T-helper 1 cell treated with Interleukin-12 subunit alpha and Interleukin-12 subunit beta and Interleukin-4 antibody, amounts not matched to agents 30 ng/mL and 1 ng/mL, for 36 hours (primary cell): ENCODE data around the gene TM7SF2. TPM values are rescaled to one million over a fixed set of nuclear protein-coding genes. Genes with fewer than 3 reads are reported as not detected.

ENCODE experiments used
- intact Hi-C: fragments of 100-400 bp; cut with micrococcal nuclease; formaldehyde crosslinking; loops from one replicate; pipeline ENCODE4 v1.15.1; 2024
- total RNA-seq: library from RNA; stranded (reverse); gene quantifications from 2 replicates; pipeline ENCODE4 v1.2.3, GENCODE V29; 2022

The TM7SF2 gene
- total RNA-seq, 1 donor from 2014 or later = 25.4 TPM

DNA sequence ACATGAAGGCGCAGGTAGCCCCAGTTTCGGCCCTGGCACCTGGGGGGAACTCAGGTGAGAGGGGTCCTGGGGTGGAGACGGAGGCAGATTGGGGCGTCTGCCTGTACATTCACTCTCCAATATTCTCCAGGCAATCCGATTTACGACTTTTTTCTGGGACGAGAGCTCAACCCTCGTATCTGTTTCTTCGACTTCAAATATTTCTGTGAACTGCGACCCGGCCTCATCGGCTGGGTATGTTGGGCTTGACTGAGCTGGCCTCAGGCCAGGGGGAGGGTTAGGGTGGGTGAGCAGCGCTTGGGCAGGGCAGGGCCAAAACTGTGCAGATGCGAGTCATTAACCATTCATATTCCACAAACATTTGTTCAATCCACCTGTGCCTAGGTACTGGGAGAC is 1.7 kb downstream of the TM7SF2 start:
- intact Hi-C loops = loop anchor here (5.0 to 10.0 kb wide), 2 partner anchors 219 to 1151 kb away; partner anchors contain the start of genes DPF2 and RAB1B

DNA sequence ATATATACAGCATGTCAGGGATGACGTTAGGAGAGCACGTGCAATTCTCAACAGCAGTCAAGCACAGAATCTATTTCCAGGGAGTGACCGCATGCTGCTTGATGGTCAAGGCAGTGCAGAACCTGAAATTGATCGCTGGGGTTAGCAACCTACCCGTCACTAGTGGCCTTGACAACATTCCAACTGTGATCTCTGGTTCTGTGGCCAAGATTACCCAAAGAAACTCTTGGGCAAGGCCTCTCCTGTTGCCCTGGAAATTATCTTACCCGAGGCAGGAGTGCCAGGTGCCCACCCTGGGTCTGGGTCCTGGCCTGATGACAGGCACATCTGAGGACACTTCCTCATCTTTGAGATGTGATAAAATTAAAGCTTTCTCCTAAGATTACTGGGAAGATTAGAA is 2.2 kb downstream of the TM7SF2 start:
- intact Hi-C loops = loop anchor here (5.0 to 10.0 kb wide), 2 partner anchors 218 to 1151 kb away; partner anchors contain the start of genes DPF2 and RAB1B

DNA sequence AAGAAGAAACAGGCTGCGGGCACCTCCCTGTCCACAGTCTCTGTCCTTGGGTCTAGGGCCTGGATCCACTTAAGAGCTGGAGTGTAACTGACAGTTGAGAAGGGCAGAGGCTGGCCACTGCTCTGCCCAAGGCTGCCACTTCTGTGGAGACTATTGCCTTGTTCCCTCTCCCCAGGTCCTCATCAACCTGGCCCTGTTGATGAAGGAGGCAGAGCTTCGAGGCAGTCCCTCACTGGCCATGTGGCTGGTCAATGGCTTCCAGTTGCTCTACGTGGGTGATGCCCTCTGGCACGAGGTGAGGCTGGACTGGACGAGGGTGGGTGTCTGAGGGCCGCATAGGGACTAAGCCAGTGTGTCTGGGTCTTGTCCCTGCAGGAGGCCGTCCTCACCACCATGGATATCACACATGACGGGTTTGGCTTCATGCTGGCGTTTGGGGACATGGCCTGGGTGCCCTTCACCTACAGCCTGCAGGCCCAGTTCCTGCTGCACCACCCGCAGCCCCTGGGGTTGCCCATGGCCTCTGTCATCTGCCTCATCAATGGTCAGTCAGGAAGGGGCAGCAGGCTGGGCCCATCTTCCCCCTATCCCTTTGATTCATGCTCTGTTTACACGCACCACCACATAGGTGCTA is 3.0 kb downstream of the TM7SF2 start:
- intact Hi-C loops = loop anchor here (5.0 to 10.0 kb wide), 2 partner anchors 218 to 1150 kb away; partner anchors contain the start of genes DPF2 and RAB1B

DNA sequence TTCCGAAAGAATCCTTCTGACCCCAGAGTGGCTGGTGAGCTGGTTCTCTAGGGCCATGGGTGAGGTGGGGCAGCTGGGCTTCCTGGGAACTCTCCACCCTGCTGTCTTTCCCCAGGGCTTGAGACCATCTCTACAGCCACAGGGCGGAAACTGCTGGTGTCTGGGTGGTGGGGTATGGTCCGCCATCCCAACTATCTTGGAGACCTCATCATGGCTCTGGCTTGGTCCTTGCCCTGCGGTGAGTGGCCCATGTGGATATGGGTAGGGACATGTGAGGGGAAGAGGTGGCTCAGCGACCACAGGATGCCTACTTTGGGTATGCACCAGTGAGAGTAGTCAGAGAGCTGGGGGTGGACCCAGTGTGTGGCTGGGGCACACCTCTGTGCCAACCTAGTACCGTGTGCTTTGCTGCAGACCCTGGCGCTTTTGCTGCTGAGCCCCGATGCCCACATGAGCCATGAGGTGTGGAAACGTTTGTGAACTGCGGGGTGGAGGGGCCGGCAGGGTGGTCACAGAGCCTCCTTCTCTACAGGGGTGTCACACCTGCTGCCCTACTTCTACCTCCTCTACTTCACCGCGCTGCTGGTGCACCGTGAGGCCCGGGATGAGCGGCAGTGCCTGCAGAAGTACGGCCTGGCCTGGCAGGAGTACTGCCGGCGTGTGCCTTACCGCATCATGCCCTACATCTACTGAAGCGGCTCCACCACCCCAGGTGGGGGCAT is 3.9 kb downstream of the TM7SF2 start:
- intact Hi-C loops = loop anchor here (10.0 kb wide), 1 partner anchor 1149 kb away; the partner anchor contains the start of gene RAB1B

DNA sequence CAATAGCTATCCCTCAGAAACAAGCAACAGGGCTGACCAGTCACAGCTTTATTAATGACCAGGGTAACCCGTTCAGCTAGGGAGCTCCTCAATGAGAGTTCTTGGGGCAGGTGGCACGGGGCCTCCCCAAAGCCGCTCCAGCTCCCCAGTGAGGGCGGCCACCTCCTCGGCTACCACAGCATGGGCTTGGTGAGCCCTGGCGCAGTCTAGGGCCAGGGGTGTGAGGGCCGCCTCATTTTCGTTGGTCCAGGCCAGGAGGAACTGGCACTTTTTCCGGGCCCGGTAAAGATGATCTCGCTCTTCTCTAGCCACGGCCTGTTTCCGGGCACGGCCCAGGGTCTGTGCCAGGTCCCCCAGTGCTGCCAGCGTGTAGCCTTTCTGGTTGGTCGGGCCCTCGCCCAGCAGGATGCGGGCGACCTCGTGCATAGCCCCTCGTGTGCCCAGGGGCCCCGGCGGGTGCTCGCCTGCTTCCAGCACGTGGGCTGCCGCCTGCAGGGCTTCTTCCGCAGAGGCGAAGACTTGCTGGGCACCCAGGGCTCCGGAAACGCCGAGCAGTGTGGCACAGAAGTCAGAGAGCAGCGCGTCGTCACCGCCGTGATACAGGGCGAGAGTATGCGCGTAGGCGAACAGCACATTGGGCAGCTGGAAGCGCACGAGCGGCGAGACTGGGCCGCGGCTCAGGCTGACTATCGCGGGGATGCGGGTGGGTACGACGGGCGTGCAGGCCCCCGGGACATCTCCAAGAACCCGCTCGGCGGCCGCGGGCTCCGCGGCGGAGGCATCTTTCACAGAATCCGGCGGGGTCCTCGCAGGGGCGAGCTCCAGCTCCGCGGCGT is 4.9 kb downstream of the TM7SF2 start:
- intact Hi-C loops = loop anchor here (1.0 to 10.0 kb wide), 13 partner anchors 19 to 1148 kb away; partner anchors contain the start of genes ATG2A, CDCA5, MEN1 and PCNX3

DNA sequence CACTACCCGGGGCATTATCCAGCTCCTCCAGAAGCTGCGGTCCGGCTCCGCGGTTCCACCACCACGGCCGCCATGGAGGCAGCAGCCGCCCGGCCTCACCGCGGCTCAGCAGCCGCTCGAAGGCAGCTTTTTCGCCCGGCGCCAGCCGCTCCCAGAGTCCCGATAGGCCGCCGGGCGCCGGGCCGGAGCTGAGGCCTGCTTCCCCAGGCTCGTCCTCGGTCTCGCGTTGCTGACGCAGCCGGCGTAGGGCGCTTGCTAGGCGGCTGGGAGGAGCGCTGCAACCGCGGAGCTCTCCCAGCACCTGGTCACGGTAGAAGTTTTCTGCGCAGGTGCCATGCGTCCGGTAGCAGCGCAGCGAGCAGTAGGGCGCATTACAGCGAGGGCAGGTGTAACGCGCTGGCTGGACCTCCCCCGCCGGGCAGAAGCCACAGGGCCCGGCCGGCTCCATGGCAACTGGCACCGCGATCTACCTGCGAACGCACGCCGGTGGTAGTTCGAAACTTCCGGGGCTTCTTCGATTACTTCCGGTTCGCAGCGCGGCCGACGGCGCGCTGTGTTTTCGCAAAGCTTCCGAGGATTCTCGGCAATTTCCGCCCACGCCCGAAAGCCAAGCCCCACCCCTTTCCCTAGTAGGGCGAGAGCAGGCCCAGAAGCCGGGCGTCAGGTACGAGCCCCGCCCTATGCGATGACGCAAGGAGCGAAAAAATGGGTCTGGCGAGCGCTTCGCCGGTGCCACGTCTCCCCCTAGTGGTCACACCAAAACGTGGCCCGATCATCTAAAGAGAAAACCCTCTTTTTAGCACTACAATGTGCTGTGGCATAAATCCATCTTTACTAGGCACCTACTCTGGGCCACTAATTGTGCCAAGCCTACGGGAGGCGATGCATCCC is 5.8 kb downstream of the TM7SF2 start, which contains the start of gene ZNHIT2:
Gene ZNHIT2, minus strand, starts transcription at position 496 of the 891 bp plus-strand sequence. Its CDS starts 48 bp downstream, at position 448.
- intact Hi-C loops = loop anchor here (1.0 to 10.0 kb wide), 13 partner anchors 18 to 1147 kb away; partner anchors contain the start of genes ATG2A, CDCA5, MEN1 and PCNX3

DNA sequence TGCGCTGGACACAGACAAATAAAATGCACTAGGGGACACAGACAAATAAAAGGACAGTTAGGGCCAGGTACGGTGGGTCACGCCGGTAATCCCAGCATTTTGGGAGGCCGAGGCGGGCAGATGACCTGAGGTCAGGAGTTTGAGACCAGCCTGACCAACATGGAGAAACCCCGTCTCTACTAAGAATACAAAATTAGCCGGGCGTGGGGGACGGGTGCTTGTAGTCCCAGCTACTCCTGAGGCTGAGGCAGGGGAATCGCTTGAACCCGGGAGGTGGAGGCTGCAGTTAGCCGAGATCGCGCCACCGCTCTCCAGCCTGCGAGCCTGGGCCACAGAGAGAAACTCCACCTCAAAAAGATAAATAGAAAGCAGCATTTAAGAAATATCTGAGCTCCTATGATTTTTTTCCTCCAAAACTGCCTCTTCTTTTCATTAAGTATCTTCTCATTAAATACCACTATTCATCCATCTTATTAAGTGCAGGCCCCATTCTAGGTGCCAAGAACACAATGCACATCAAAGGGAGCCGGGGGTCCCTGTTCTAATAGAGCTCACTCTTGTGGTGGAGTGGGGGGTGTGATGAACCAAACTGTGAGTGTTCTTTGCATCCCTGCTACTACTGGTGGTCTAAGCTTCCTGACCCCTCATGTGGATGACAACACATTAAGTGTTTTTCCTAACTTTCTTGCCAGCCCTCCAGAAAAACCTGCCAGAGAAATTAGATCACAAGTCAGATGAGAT is 6.6 kb downstream of the TM7SF2 start:
- intact Hi-C loops = loop anchor here (10.0 kb wide), 1 partner anchor 1147 kb away; the partner anchor contains the start of gene RAB1B

DNA sequence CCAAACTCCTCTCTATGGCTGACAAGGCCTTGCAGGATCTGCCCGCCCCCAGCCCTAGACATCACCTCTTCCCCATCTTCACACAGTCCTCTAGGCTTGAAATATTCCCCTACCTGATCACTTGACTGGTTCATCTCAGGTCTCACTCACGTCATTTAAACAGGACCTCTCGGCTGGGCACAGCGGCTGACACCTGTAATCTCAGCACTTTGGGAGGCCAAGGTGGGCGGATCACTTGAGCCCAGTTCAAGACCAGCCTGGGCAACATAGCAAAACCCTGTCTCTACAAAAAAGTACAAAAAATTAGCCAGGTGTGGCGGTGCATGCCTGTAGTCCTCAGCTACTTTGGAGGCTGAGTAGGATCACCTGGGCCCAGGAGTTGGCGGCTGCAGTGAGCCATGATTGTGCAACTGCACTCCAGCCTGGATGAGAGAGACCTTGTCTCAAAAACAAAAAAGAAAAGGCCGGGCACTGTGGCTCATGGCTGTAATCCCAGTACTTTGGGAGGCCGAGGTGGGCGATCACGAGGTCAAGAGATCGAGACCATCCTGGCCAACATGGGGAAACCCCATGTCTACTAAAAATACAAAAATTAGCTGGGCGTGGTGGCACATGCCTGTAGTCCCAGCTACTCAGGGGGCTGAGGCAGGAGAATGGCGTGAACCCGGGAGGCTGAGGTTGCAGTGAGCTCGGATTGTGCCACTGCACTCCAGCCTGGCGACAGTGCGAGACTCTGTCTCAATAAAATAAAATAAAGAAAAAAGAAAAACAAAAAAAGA is 7.4 kb downstream of the TM7SF2 start:
- intact Hi-C loops = loop anchor here (10.0 kb wide), 1 partner anchor 1146 kb away; the partner anchor contains the start of gene RAB1B

DNA sequence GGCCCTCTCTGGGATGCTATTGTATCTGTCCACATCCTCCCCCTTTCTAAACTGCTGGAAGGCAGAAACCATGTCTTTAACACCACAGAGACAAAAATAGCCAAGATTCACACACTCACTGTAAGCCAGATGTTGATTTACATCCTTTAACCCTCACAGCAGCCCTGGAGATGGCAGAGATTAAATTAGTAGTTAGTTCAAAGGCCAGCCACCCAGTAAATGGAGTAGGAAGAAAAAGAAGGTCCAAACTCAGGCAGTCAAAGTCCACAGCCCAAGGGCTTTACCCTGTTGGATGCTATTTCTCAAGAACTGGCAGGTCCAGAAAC is 8.0 kb downstream of the TM7SF2 start:
- intact Hi-C loops = loop anchor here (10.0 kb wide), 1 partner anchor 1145 kb away; the partner anchor contains the start of gene RAB1B

DNA sequence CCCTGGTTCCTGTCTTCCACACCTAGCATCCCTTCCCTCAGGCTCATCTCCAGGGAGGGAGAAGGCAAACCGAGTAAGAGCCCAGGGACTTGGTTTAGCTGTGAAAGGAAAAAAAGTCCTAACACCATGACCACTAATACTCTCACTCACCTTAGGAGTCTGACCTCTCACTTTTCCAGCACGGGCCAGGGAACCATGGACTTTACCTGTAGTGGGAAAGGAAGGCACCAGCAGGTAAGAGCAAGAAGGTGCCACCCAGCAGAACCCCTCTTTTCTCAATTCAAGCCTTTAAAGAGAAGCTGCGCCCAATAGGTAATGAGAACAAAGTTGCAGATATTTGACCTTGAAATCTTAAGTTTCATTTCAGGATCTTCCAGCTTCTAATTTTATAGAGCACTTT is 9.2 kb downstream of the TM7SF2 start:
- intact Hi-C loops = loop anchor here (5.0 to 10.0 kb wide), 2 partner anchors 451 to 1224 kb away; partner anchors contain the start of genes B4GAT1, BRMS1, FAM89B and ZNRD2

DNA sequence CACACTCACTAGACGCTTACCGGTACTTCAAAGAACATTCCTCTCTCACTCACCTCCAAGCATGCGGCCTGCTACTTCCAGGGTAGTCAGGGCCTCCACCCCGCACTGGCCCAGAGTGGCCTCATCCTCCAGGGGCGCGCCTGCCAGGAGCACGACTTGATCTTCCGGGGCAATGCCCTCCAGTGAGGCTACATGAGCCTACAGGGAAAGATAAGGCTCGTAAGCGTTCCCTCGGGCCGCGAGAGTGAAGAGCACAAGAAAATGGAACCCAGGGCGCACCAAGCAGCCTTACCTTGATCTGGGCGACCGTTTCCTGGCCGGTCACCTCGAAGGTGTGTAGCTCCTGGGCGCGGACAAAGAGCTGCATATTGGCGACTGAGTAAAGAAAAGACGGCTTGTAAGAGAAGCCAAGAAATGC is 9.8 kb downstream of the TM7SF2 start:
- intact Hi-C loops = loop anchor here (5.0 to 10.0 kb wide), 2 partner anchors 451 to 1223 kb away; partner anchors contain the start of genes B4GAT1, BRMS1, FAM89B and ZNRD2

DNA sequence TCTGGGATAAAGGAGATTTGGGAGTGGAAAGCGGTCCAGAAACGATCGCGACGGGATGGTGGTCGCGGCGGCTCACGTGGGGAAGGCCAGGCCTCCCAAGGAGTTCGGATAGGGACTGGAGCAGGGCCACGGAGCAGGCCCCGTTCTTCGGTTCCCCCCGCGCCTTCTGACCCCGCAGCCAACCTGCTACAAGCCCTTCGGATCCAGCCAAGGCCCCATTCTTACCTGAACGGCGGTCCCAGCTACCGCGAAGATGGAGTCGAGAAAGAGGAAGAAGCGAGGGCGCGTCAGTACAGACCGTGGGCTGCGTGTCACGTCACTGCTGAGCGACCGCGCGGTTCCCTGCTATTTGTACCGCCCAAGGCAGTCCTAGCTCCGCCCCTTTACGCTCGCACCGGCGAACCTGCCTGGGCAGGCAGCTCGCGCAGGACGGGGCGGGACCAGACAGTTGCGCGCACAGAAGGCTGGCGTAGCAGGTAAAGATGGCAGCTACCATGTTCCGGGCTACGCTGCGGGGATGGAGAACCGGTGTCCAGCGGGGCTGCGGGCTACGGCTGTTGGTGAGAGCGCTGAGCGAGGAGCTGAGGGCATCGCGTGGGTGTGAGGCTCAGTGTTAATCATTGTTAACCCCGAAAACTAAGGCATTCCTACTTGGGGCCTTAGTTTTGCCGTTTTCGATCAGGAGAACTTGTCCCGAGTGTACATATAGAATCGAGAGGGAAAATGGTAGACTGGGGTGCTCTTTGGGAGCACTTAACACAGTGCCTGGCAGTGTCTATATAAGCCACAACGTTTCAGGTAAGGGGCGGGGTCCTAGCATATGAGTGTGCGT is 10.4 kb downstream of the TM7SF2 start, which contains the start of the genes FAU and MRPL49:
Gene FAU, minus strand, starts transcription at position 270 of the 832 bp plus-strand sequence. CDS start 321 bp downstream, outside the sequence.
Gene MRPL49, plus strand, starts transcription at position 457 of the 832 bp plus-strand sequence. Its CDS starts 26 bp downstream, at position 483.
- intact Hi-C loops = loop anchor here (1.0 to 10.0 kb wide), 10 partner anchors 12 to 1223 kb away; partner anchors contain the start of genes ARL2, B4GAT1, BRMS1 and CDCA5

DNA sequence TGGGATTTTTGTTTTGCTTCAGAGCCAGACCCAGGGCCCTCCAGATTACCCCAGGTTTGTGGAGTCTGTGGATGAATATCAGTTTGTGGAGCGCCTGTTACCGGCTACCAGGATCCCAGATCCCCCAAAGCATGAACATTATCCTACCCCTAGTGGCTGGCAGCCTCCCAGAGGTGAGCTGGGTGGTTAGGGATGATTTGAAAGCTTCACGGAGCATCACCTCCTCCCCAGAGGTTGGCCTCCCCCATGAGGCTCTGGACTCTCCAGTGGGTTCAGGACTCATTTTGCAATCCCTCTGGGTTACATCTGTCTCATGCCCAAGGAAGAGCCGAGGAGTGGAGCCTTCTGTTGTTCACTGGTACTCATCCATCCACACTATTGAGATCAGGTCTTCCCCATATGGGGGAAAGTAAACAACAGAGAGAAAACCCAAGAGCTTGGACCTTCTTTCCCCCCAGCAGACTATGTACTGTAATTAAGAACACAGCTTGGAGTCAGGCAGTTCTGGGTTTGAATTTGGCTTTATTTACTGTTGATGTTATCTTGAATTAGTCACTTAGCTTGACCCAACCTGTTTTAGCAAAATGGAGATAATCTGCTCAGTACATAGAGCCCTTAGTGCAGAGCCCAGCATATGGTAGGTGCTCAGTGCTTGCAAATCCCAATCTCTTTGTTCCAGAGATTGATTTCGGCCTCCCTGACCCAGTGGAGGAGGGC is 13.0 kb downstream of the TM7SF2 start:
- intact Hi-C loops = loop anchor here (5.0 to 10.0 kb wide), 2 partner anchors 448 to 1220 kb away; partner anchors contain the start of genes B4GAT1, BRMS1, FAM89B and ZNRD2

DNA sequence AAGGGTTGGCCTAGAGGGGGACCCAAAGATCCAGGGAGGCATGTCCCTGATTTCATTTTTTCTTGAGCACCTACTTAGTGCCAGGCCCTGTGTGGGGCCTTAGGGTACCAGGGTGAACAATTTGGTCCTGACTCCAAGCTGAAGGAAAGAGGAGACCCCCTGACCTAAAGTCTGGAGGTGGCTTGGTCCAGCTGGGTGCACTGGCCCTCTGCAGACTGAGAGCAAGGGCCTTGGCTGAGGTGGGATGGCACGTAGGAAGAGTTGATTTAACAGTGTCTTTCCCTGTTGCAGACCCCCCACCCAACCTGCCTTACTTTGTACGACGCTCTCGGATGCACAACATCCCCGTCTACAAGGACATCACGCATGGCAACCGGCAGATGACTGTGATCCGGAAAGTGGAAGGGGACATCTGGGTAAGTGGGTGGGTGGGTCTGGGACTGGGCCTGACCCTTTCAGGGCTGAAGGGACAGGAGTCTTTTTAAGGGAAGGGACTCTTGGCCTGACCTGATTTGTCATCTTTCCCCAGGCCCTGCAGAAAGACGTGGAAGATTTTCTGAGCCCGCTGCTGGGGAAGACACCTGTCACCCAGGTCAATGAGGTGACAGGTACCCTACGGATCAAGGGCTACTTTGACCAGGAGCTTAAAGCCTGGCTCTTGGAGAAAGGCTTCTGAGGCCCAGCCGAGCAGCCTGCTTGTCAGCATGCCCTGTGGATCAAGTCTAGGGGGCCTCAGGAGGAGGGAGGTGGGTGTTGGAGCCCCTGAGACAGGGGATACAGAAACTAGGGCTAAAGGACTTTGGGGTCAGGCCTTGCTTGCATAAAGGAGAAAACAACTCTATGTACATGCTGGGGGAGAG is 13.8 kb downstream of the TM7SF2 start:
- intact Hi-C loops = loop anchor here (10.0 kb wide), 1 partner anchor 1219 kb away; the partner anchor contains the start of genes B4GAT1 and BRMS1
